Lower lobe of right lung (tissue), 2 donors: ENCODE measurements around the gene TAF1L. TPM values are rescaled to one million over a fixed set of nuclear protein-coding genes. Genes with fewer than 3 reads are reported as not detected.
A peak's percentile ranks its signal among the peaks of the same experiment; 100 is the strongest.

Experiments used
- ATAC-seq, 2 donors: fragments of 200-7000 bp; cut with Tn5 transposase; one replicate each; pipeline ENCODE4 v1.9.1; 2020 to 2022; ENCODE audit warnings: mild to moderate bottlenecking in 2 of 2, moderate library complexity in 2 of 2
- DNase-seq: peaks from one replicate; pipeline ENCODE4 v3.0.0-alpha.2; 2020
- H3K27ac ChIP-seq: fragments of 200-600 bp; one replicate; pipeline ENCODE4 v1.8.0; 2022
- H3K27me3 ChIP-seq: fragments of 200-600 bp; one replicate; pipeline ENCODE4 v1.8.0; 2022; ENCODE audit warnings: low read depth
- H3K36me3 ChIP-seq: fragments of 200-600 bp; one replicate; pipeline ENCODE4 v1.8.0; 2022; ENCODE audit warnings: mild to moderate bottlenecking
- H3K4me1 ChIP-seq: fragments of 200-600 bp; one replicate; pipeline ENCODE4 v1.8.0; 2022
- H3K4me3 ChIP-seq: fragments of 200-600 bp; one replicate; pipeline ENCODE4 v1.8.0; 2022; ENCODE audit warnings: mild to moderate bottlenecking
- H3K9me3 ChIP-seq: fragments of 200-600 bp; one replicate; pipeline ENCODE4 v1.8.0; 2022
- CTCF ChIP-seq: fragments of 200-600 bp; IDR thresholded peaks from one replicate; pipeline ENCODE4 v1.8.0; 2022; ENCODE audit warnings: antibody characterized with exemption, mild to moderate bottlenecking
- intact Hi-C: fragments of 100-400 bp; cut with DNase I; formaldehyde crosslinking; loops from one replicate; pipeline ENCODE4 v1.11.0; 2022
- total RNA-seq: library from RNA; stranded (reverse); fragmentation: NEBNext Ultra II Directional; extraction: Animal tissue kit (Norgen Biotek cat#: 25700); gene quantifications from one replicate; pipeline ENCODE4 v1.2.1, GENCODE V29; 2021
- donor health status: DM: no; HTN: yes; CAD: no; lungs with severe emphysema.

TAF1L gene
- total RNA-seq, 1 donor from 2014 or later = not detected

GRCh38 chr9:32590476-32590875 lies 45.0 kb downstream of the TAF1L start:
- Histone ChIP-seq H3K27ac (no peak overlapping the region), H3K36me3 (no peaks in the 10 kb centered on the region), H3K9me3 (no peaks in the 10 kb centered on the region), H3K4me1 (no peaks in the 10 kb centered on the region), H3K4me3 (no peak overlapping the region), H3K27me3 (no peaks in the 10 kb centered on the region)
- no peak for TF ChIP-seq CTCF
- intact Hi-C loops = loop anchor here (10.0 kb wide), 1 partner anchor 374 kb away; no protein-coding TSS in a partner anchor
- ATAC-seq (no peak), DNase-seq (no peak)

DNA sequence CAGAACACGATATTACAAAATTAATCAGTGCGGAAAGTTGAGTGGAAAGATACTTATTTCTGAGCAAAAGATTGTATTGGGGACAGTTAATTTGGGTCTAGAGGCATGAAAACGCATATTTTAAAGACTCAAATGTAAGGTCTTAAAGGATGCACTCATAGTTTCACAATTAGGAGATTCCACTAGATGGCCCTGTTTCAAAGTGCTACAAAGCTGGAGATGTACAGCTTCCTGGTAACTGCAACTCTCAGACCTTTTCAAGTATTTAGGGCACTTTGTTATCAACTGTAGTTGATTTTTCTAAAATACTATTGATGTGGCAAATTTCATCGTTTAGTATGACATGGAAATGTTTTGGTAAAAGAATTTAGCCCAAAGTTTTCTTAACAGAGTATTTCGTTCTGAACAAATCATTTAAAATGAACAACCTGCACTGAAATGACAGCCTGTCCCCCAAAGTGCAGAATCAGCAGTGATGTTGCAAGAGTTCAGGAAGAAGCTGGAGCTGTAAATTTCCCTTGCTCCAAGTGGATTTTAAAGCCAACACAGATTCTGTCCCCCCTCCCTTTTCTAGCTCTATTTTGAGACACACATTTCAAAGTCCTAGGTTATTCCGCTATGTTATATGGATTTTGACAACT lies 46.3 kb downstream of the TAF1L start:
- ATAC-seq (peak in 1 of 2 donors; percentile 56), DNase-seq (no peak)
- TF ChIP-seq CTCF = peak; percentile 40
- Histone ChIP-seq H3K36me3 (no peaks in the 10 kb centered on the region), H3K9me3 (no peaks in the 10 kb centered on the region), H3K4me3 (no peak overlapping the region), H3K27me3 (peaks cover 5% of the 10 kb centered on the region), H3K27ac (no peak overlapping the region), H3K4me1 (no peaks in the 10 kb centered on the region)
- intact Hi-C loops = no loop called here

- DNase-seq (no peak), ATAC-seq (peak in 1 of 2 donors; percentile 41)
- no peak for TF ChIP-seq CTCF
- H3K4me1 ChIP-seq = no peaks in the 10 kb centered on the region
- no peaks in the 10 kb centered on the region for H3K9me3 ChIP-seq
- intact Hi-C loops = no loop called here
- H3K36me3 ChIP-seq = no peaks in the 10 kb centered on the region
- peaks cover 5% of the 10 kb centered on the region for H3K27me3 ChIP-seq
- H3K27ac ChIP-seq = no peak overlapping the region
- no peak overlapping the region for H3K4me3 ChIP-seq
These were observed 47.6 kb downstream of the TAF1L start for GRCh38 chr9:32587901-32588300.

DNA sequence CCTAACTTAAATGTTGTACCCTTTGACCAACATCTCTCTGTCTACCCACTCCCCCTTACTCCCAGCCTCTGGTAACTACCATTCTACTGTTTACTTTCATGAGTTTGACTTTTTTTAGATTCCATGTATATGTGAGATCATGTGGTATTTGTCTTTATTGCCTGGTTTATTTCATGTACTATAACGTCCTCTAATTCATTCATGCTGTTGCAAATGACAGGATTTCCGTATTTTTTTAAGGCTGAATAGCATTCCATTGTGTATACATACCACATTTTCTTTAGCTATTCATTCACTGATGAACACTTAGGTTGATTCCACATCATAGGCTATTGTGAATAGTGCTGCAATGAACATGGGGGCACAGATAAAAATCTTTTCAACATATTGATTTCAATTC lies 50.7 kb downstream of the TAF1L start:
- DNase-seq (no peak), ATAC-seq (no peak)
- intact Hi-C loops = no loop called here
- Histone ChIP-seq H3K4me1 (no peaks in the 10 kb centered on the region), H3K9me3 (no peaks in the 10 kb centered on the region), H3K4me3 (no peak overlapping the region), H3K36me3 (no peaks in the 10 kb centered on the region), H3K27me3 (peaks cover 5% of the 10 kb centered on the region), H3K27ac (no peak overlapping the region)
- no peak for TF ChIP-seq CTCF

- Histone ChIP-seq H3K27me3 (peaks cover 5% of the 10 kb centered on the region), H3K4me3 (no peak overlapping the region), H3K36me3 (no peaks in the 10 kb centered on the region), H3K9me3 (no peaks in the 10 kb centered on the region), H3K27ac (no peak overlapping the region), H3K4me1 (no peaks in the 10 kb centered on the region)
- peak in 1 of 2 donors; percentile 46 for ATAC-seq
- DNase-seq = no peak
- intact Hi-C loops = no loop called here
- TF ChIP-seq CTCF = peak; percentile 39
These were observed 53.8 kb downstream of the TAF1L start for GRCh38 chr9:32581512-32582143.
